ENCODE measurements around the gene IL22RA1.

IL22RA1 gene

GRCh38 chr1:24139841-24140425 is 3.0 kb downstream of the IL22RA1 start:
- H3K4me3 ChIP-seq (replicated peaks; ENCODE audit: low read depth, low read length): no peak overlapping the region
- TF ChIP-seq CTCF (IDR thresholded peaks at IDR 0.05; ENCODE audit: low read depth, low read length, missing control alignments): no peak
- DNase-seq (ENCODE audit: extremely low read depth, low read depth): no peak

DNA sequence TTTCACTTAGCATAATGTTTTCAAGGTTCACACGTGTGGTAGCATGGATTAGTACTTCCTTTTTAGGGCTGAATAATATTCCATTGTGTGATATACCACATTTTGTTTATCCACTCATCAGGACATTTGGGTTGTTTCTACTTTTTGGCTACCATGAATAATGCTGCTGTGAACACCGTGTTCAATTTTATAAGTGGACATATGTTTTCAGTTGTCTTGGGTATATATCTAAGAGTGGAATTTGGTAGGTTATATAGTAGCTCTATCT is 3.8 kb downstream of the IL22RA1 start:
- no peak for TF ChIP-seq CTCF (IDR thresholded peaks at IDR 0.05; ENCODE audit: low read depth, low read length, missing control alignments)

DNA sequence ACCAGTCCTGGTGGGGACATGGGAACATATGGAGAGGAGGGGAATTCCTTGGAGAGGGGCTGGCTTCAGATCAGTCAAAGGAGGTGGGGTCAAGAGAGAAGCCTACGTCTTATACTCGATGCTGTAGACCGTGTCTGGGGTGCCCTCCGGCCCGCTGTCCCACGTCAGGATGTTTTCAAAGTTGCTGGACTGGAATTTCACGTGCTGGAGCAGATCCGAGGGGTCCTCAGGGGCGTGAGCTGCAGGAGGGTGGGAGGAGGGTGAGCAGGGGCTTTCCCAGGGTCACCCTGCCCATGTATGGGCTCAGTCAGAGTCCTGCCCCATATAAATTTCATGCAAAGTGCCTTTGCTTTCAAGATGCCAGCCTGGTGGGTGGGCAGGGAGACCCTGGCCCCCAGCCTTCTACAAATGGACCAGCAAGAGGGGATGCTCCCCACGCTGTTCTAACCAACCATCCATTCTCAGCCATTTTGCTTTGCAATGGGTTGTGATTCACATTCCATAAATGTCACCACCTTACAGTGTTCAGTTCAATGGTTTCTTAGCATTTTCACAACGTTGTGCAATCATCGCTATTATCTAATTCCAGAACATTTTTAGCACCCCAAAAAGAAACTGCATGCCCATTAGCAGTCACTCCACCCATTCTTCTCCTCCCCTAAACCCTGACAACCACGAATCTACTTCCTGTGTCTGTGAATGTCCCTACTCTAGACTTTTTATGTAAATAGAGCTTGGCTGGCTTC is 4.3 kb downstream of the IL22RA1 start:
- no peak for DNase-seq (ENCODE audit: extremely low read depth, low read depth)
- TF ChIP-seq CTCF (IDR thresholded peaks at IDR 0.05; ENCODE audit: low read depth, low read length, missing control alignments): no peak
- no peak overlapping the region for H3K4me3 ChIP-seq (replicated peaks; ENCODE audit: low read depth, low read length)

More for the DNA sequence above, 3.8 kb downstream of the IL22RA1 start:
- DNase-seq (ENCODE audit: extremely low read depth, low read depth): no peak
- H3K4me3 ChIP-seq (replicated peaks; ENCODE audit: low read depth, low read length): no peak overlapping the region

GRCh38 chr1:24136956-24137539 is 5.9 kb downstream of the IL22RA1 start:
- DNase-seq (ENCODE audit: extremely low read depth, low read depth): no peak
- TF ChIP-seq CTCF (IDR thresholded peaks at IDR 0.05; ENCODE audit: low read depth, low read length, missing control alignments): no peak
- no peak overlapping the region for H3K4me3 ChIP-seq (replicated peaks; ENCODE audit: low read depth, low read length)

DNA sequence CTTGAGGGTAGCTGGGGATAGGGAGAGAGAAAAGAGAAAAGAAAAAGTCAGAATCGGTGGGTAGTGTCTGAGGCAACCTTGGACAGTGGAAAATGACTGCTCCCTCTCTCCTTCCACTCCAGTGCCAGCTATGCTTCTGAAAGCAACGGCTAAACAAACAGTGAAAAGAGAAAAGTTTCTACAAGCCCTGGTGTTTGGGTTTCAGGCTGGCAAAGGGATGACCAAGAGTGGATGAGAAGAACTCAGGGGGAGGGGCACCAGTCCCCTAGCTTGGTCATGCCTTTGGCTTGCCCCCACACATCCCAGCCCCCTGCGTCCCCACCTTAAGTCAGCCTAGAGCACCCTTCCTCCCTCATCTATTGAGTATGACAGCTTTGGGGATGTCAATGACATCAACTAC is 8.6 kb downstream of the IL22RA1 start:
- no peak for TF ChIP-seq CTCF (IDR thresholded peaks at IDR 0.05; ENCODE audit: low read depth, low read length, missing control alignments)
- no peak for DNase-seq (ENCODE audit: extremely low read depth, low read depth)
- no peak overlapping the region for H3K4me3 ChIP-seq (replicated peaks; ENCODE audit: low read depth, low read length)

- no peak for TF ChIP-seq CTCF (IDR thresholded peaks at IDR 0.05; ENCODE audit: low read depth, low read length, missing control alignments)
- H3K4me3 ChIP-seq (replicated peaks; ENCODE audit: low read depth, low read length): no peak overlapping the region
- no peak for DNase-seq (ENCODE audit: extremely low read depth, low read depth)
These were observed 9.1 kb downstream of the IL22RA1 start for GRCh38 chr1:24133819-24134218.
